AG04450 (cell line): ENCODE data around the gene VSIG4. TPM values are rescaled to one million over a fixed set of nuclear protein-coding genes. Genes with fewer than 3 reads are reported as not detected.

Source experiments
- CTCF ChIA-PET: fragments of 300-600, 350-600 bp; formaldehyde crosslinking; extraction: SDS; loops from one replicate; lab custom pipeline; 2022; ENCODE audit warnings: antibody characterized with exemption, inconsistent platforms; lab: Charles Lee
- POLR2A ChIA-PET: fragments of 350-600 bp; formaldehyde crosslinking; extraction: SDS; loops from one replicate; lab custom pipeline; 2021; ENCODE audit warnings: antibody characterized with exemption, inconsistent platforms; lab: Yijun Ruan, JAX
- DNase-seq: peaks from one replicate; pipeline ENCODE4 v3.0.0-alpha.2; 2011; ENCODE audit warnings: low read depth, low spot score
- H3K27ac ChIP-seq: one replicate; pipeline ENCODE4 v1.5.1; 2012; ENCODE audit warnings: low read depth, low read length, control low read depth
- H3K27me3 ChIP-seq: one replicate; pipeline ENCODE4 v1.6.0; 2012; ENCODE audit warnings: low read length; ENCODE audit not compliant: control insufficient read depth, insufficient read depth
- H3K4me3 ChIP-seq: 2 replicates; pipeline ENCODE4 v1.5.1; 2011; ENCODE audit warnings: mild to moderate bottlenecking, low read depth, low read length, control low read depth
- H3K9me3 ChIP-seq: 2 replicates; pipeline ENCODE4 v1.5.1; 2012; ENCODE audit warnings: low read length; ENCODE audit not compliant: control insufficient read depth, insufficient read depth
- CTCF ChIP-seq: IDR thresholded peaks from 2 replicates; pipeline ENCODE4 v1.5.1; 2011; ENCODE audit warnings: low read depth, low read length, control low read depth, inconsistent platforms
- polyA plus RNA-seq: library from polyadenylated mRNA; depleted of rRNA; stranded (reverse); fragments of >200 nt; gene quantifications from 2 replicates; pipeline ENCODE4 v1.2.3, GENCODE V29; 2011

The VSIG4 gene
- polyA plus RNA-seq, 1 experiment, result not detected

- no peak for DNase-seq
- Histone ChIP-seq H3K4me3 (no peak overlapping the region), H3K27ac (no peak overlapping the region), H3K9me3 (no peaks in the 10 kb centered on the region), H3K27me3 (no peaks in the 10 kb centered on the region)
- TF ChIP-seq CTCF, result no peak
- ChIA-PET CTCF (no interaction called here), POLR2A (no interaction called here)
Observed at GRCh38 chrX:66038115-66038514, 1.8 kb downstream of the VSIG4 start.

GRCh38 chrX:66036231-66036630 is 3.6 kb downstream of the VSIG4 start:
- ChIA-PET CTCF (no interaction called here), POLR2A (no interaction called here)
- no peaks in the 10 kb centered on the region for H3K9me3 ChIP-seq
- H3K27me3 ChIP-seq, result no peaks in the 10 kb centered on the region
- no peak overlapping the region for H3K4me3 ChIP-seq
- H3K27ac ChIP-seq, result no peak overlapping the region
- DNase-seq, result no peak
- TF ChIP-seq CTCF, result no peak

GRCh38 chrX:66035667-66036066 is 4.2 kb downstream of the VSIG4 start:
- TF ChIP-seq CTCF, result no peak
- no peak for DNase-seq
- ChIA-PET CTCF (no interaction called here), POLR2A (no interaction called here)
- Histone ChIP-seq H3K4me3 (no peak overlapping the region), H3K27me3 (no peaks in the 10 kb centered on the region), H3K9me3 (no peaks in the 10 kb centered on the region), H3K27ac (no peak overlapping the region)

GRCh38 chrX:66030505-66031317 is 9.2 kb downstream of the VSIG4 start:
- TF ChIP-seq CTCF, result peak; percentile 59
- no peak overlapping the region for H3K27ac ChIP-seq
- H3K4me3 ChIP-seq, result no peak overlapping the region
- H3K27me3 ChIP-seq, result no peaks in the 10 kb centered on the region
- CTCF ChIA-PET, result interaction anchor here (1.0 to 2.5 kb wide), 2 partner anchors 697 to 700 kb away, joined by 5 to 21 read pairs; no protein-coding TSS in a partner anchor
- no peak for DNase-seq
- POLR2A ChIA-PET, result no interaction called here
- H3K9me3 ChIP-seq, result no peaks in the 10 kb centered on the region

GRCh38 chrX:66028936-66029335 is 10.9 kb downstream of the VSIG4 start:
- no peak for DNase-seq
- ChIA-PET POLR2A (no interaction called here), CTCF (no interaction called here)
- TF ChIP-seq CTCF, result no peak
- Histone ChIP-seq H3K27me3 (no peaks in the 10 kb centered on the region), H3K9me3 (no peaks in the 10 kb centered on the region), H3K4me3 (no peak overlapping the region), H3K27ac (no peak overlapping the region)
